ENCODE measurements around the gene ESR1. TPM values are rescaled to one million over a fixed set of nuclear protein-coding genes. Genes with fewer than 3 reads are reported as not detected.

ESR1 gene
- total and polyA plus RNA-seq, 12 donors, result 0.28 to 9.4 (median 3.8) TPM

GRCh38 chr6:152143359-152143758 is 335.9 kb downstream of the ESR1 start:
- intact Hi-C loops (cut with DNase I), result no loop called here
- no peak for DNase-seq
- TF ChIP-seq CTCF (IDR thresholded peaks at IDR 0.05) (no peak), POLR2A (IDR thresholded peaks at IDR 0.05) (no peak)
- peak overlapping the region in 1 of 5 donors; percentile 51 for H3K27ac ChIP-seq
- peaks cover 0 to 71% of the 10 kb centered on the region in 2 donors for H3K36me3 ChIP-seq (replicated peaks in 1 of 2)
- H3K4me3 ChIP-seq, result no peak overlapping the region
- no peaks in the 10 kb centered on the region for H3K27me3 ChIP-seq
- 79 to 85% (median 81%) methylated on average over 6 to 11 of the region's 11 CpGs for WGBS, 4 donors
- no peaks in the 10 kb centered on the region for H3K9me3 ChIP-seq (replicated peaks in 1 of 3)
- H3K4me1 ChIP-seq (replicated peaks in 1 of 2), result peaks cover 0 to 8% of the 10 kb centered on the region in 2 donors

- no peak overlapping the region for H3K27ac ChIP-seq
- intact Hi-C loops (cut with DNase I), result no loop called here
- no peak overlapping the region for H3K4me3 ChIP-seq
- no peak for TF ChIP-seq POLR2A (IDR thresholded peaks at IDR 0.05)
- no peak for TF ChIP-seq CTCF (IDR thresholded peaks at IDR 0.05)
- H3K36me3 ChIP-seq (replicated peaks in 1 of 2), result peaks cover 0 to 73% of the 10 kb centered on the region in 2 donors
- no peaks in the 10 kb centered on the region for H3K27me3 ChIP-seq
- DNase-seq, result no peak
- H3K9me3 ChIP-seq (replicated peaks in 1 of 3), result no peaks in the 10 kb centered on the region
- peaks cover 0 to 8% of the 10 kb centered on the region in 2 donors for H3K4me1 ChIP-seq (replicated peaks in 1 of 2)
- WGBS, 4 donors, result 78 to 94% (median 89%) methylated on average over 1 of the region's 1 CpG
Observed at GRCh38 chr6:152146385-152146784, 338.9 kb downstream of the ESR1 start.

DNA sequence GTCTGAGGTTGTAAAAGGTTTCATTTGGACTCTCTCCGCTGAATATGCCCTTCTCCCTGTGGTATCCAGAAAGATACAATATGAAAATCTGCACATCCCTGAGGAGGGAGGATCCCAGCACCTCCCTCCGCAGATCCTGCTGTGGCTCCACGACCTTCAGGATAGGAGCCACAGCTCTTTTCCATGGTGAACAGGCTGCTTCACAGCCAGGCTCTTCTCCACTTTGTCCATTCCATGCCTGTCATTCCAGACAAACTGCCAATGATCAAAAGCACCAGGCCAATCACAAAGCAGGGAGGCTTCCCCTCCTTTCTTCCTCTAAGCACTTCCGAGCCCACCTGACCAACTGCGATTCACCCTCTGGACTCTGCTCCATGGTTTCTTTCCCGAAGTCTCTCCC is 339.8 kb downstream of the ESR1 start:
- no peak for TF ChIP-seq POLR2A (IDR thresholded peaks at IDR 0.05)
- no peak for TF ChIP-seq CTCF (IDR thresholded peaks at IDR 0.05)
- intact Hi-C loops (cut with DNase I), result no loop called here
- no peak for DNase-seq
- H3K4me3 ChIP-seq, result no peak overlapping the region
- WGBS, 4 donors, result 91 to 97% (median 96%) methylated on average over 6 of the region's 6 CpGs
- H3K27ac ChIP-seq, result no peak overlapping the region
- H3K36me3 ChIP-seq (replicated peaks in 1 of 2), result peaks cover 0 to 81% of the 10 kb centered on the region in 2 donors
- H3K4me1 ChIP-seq (replicated peaks in 1 of 2), result peaks cover 0 to 8% of the 10 kb centered on the region in 2 donors
- H3K27me3 ChIP-seq, result no peaks in the 10 kb centered on the region
- H3K9me3 ChIP-seq (replicated peaks in 1 of 3), result no peaks in the 10 kb centered on the region

GRCh38 chr6:152148412-152148811 is 340.9 kb downstream of the ESR1 start:
- no peak for DNase-seq
- H3K9me3 ChIP-seq (replicated peaks in 1 of 3), result no peaks in the 10 kb centered on the region
- H3K4me1 ChIP-seq (replicated peaks in 1 of 2), result peaks cover 0 to 8% of the 10 kb centered on the region in 2 donors
- WGBS, 4 donors, result 100% methylated on average over 1 of the region's 1 CpG
- no peak overlapping the region for H3K27ac ChIP-seq
- intact Hi-C loops (cut with DNase I), result no loop called here
- no peaks in the 10 kb centered on the region for H3K27me3 ChIP-seq
- TF ChIP-seq CTCF (IDR thresholded peaks at IDR 0.05) (no peak), POLR2A (IDR thresholded peaks at IDR 0.05) (no peak)
- H3K36me3 ChIP-seq (replicated peaks in 1 of 2), result peaks cover 0 to 77% of the 10 kb centered on the region in 2 donors
- no peak overlapping the region for H3K4me3 ChIP-seq
